Natural killer cell (primary cell): ENCODE measurements around the gene AP3S2. TPM values are rescaled to one million over a fixed set of nuclear protein-coding genes. Genes with fewer than 3 reads are reported as not detected.
A peak's percentile ranks its signal among the peaks of the same experiment; 100 is the strongest.
"Not testable (repeated sequence)": the region's sequence is repeated elsewhere in the genome, so short reads cannot be mapped to it uniquely, and the experiment has no call there.

Experiments
- ATAC-seq, 3 donors: fragments of 150-1000 bp in 2 of 3; fragments of 200-7000 bp in 1 of 3; cut with Tn5 transposase; 1 replicate in 1 of 3; 2 replicates in 2 of 3; pipeline ENCODE4 v1.10.0; 2021; ENCODE audit warnings: mild to moderate bottlenecking in 2 of 3, moderate library complexity in 2 of 3
- DNase-seq, 2 donors: peaks; one replicate each; pipeline versions ENCODE4 v3.0.0 to v3.0.0-alpha.2; 2013 to 2021; ENCODE audit warnings: mixed read lengths in 1 of 2
- H3K27ac ChIP-seq: one replicate; pipeline ENCODE4 v1.5.1; 2013; ENCODE audit warnings: mild to moderate bottlenecking, low read length
- H3K27me3 ChIP-seq: one replicate; pipeline ENCODE4 v1.6.1; 2013; ENCODE audit warnings: low read length; ENCODE audit not compliant: control insufficient read depth, insufficient read depth
- H3K36me3 ChIP-seq: one replicate; pipeline ENCODE4 v1.6.1; 2013; ENCODE audit warnings: low read length; ENCODE audit not compliant: control insufficient read depth, insufficient read depth
- H3K4me1 ChIP-seq: one replicate; pipeline ENCODE4 v1.6.1; 2013; ENCODE audit warnings: low read length; ENCODE audit not compliant: control insufficient read depth, insufficient read depth
- H3K4me3 ChIP-seq: one replicate; pipeline ENCODE4 v1.5.1; 2013; ENCODE audit warnings: low read length
- H3K9me3 ChIP-seq: one replicate; pipeline ENCODE4 v1.6.1; 2013; ENCODE audit warnings: low read length; ENCODE audit not compliant: control insufficient read depth, insufficient read depth
- H3K27ac Mint-ChIP-seq, 2 donors: one replicate each; pipeline ENCODE4 v1.8.0; 2022; ENCODE audit warnings: mild to moderate bottlenecking in 2 of 2, mixed read lengths in 2 of 2, moderate library complexity in 1 of 2
- H3K27me3 Mint-ChIP-seq, 2 donors: one replicate each; pipeline ENCODE4 v1.8.0; 2022; ENCODE audit warnings: low read depth in 2 of 2, mixed read lengths in 2 of 2
- H3K36me3 Mint-ChIP-seq: one replicate; pipeline ENCODE4 v1.8.0; 2022; ENCODE audit warnings: mixed read lengths
- H3K4me1 Mint-ChIP-seq, 2 donors: one replicate each; pipeline ENCODE4 v1.8.0; 2022; ENCODE audit warnings: mixed read lengths in 2 of 2
- H3K4me3 Mint-ChIP-seq: one replicate; pipeline ENCODE4 v1.8.0; 2022; ENCODE audit warnings: mild to moderate bottlenecking, moderate library complexity, mixed read lengths
- H3K9me3 Mint-ChIP-seq, 2 donors: one replicate each; pipeline ENCODE4 v1.8.0; 2022; ENCODE audit warnings: mixed read lengths in 2 of 2
- WGBS: methylation state at CpG from one replicate; pipeline ENCODE4 v1.1.7; 2013; ENCODE audit warnings: missing lambda C conversion rate; ENCODE audit not compliant: insufficient coverage; 5-methylcytosine and 5-hydroxymethylcytosine counted together
- intact Hi-C: fragments of 100-400 bp; cut with micrococcal nuclease; formaldehyde crosslinking; loops from one replicate; pipeline ENCODE4 v1.14.2; 2022
- total RNA-seq, 4 donors: library from RNA; stranded (reverse); fragments of 120-200 nt in 1 of 4; gene quantifications; one replicate each; pipeline versions ENCODE4 v1.2.3 to v1.2.4, GENCODE V29; 2013 to 2022
- TF ChIP-seq, protein P1 (sequence below): fragments of 200-600 bp; IDR thresholded peaks from one replicate; pipeline ENCODE4 v1.8.0; 2022; ENCODE audit warnings: antibody characterized with exemption

Gene AP3S2
- total RNA-seq, 3 donors from 2014 or later (not counting 1 experiment from before 2014, with no cell fraction given): 28.4 to 38.2 (median 36.8) TPM

DNA sequence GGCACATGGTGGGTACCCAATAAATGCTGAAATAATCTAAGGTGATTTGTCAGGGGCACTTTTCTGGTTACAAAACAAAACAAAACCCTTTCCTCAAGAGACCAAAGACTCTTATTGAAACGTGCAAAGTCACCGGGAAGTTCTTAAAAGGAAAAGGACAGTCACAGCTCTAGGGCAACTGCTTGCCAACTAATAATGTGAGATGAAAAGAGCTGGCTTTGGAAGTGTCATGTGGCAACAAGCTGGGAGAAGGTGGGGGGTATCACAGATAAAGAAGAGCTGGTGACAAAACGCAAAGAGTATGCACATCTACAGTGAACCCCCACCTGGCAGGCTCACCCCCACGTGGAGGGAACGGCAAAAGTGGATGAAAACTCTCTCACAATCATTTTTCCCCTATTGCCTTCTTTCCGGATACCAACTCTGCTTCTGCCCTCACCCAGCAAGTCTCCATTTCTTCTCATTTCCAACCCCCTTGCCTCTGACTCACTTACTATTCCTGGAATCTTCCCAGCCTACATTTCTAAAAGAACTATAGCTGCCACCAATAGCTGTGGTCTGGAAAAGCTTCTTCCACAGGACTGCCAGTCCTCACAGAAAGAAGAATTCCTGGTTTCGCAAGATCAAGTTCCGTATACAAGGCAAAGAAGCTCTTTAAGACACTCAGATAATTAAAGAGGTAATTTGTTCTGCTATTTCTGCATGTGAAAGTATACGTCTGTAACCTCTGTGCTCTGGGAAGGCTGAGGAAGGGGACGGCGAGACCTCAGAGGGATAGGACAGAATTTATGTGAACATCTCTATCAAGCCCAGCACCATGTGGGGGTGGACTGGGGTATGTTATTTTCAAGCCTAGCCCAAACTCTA lies 57.3 kb downstream of the AP3S2 start:
- TF ChIP-seq, protein P1, sequence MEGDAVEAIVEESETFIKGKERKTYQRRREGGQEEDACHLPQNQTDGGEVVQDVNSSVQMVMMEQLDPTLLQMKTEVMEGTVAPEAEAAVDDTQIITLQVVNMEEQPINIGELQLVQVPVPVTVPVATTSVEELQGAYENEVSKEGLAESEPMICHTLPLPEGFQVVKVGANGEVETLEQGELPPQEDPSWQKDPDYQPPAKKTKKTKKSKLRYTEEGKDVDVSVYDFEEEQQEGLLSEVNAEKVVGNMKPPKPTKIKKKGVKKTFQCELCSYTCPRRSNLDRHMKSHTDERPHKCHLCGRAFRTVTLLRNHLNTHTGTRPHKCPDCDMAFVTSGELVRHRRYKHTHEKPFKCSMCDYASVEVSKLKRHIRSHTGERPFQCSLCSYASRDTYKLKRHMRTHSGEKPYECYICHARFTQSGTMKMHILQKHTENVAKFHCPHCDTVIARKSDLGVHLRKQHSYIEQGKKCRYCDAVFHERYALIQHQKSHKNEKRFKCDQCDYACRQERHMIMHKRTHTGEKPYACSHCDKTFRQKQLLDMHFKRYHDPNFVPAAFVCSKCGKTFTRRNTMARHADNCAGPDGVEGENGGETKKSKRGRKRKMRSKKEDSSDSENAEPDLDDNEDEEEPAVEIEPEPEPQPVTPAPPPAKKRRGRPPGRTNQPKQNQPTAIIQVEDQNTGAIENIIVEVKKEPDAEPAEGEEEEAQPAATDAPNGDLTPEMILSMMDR: no peak
- H3K4me1 Mint-ChIP-seq: peaks cover 0 to 11% of the 10 kb centered on the region in 2 donors
- H3K9me3 ChIP-seq: no peaks in the 10 kb centered on the region
- H3K27me3 Mint-ChIP-seq: no peaks in the 10 kb centered on the region
- H3K27me3 ChIP-seq: no peaks in the 10 kb centered on the region
- H3K36me3 Mint-ChIP-seq: no peaks in the 10 kb centered on the region
- no peak for ATAC-seq
- peaks cover 12% of the 10 kb centered on the region for H3K4me1 ChIP-seq
- no peak overlapping the region for H3K27ac ChIP-seq
- no peak overlapping the region for H3K4me3 ChIP-seq
- H3K36me3 ChIP-seq: peaks cover 40% of the 10 kb centered on the region
- peak overlapping the region in 1 of 2 donors; percentile 37 for H3K27ac Mint-ChIP-seq
- intact Hi-C loops: no loop called here
- no peak for DNase-seq
- H3K9me3 Mint-ChIP-seq: no peaks in the 10 kb centered on the region
- H3K4me3 Mint-ChIP-seq: no peak overlapping the region
- WGBS: 80% methylated on average over 9 of the region's 11 CpGs

DNA sequence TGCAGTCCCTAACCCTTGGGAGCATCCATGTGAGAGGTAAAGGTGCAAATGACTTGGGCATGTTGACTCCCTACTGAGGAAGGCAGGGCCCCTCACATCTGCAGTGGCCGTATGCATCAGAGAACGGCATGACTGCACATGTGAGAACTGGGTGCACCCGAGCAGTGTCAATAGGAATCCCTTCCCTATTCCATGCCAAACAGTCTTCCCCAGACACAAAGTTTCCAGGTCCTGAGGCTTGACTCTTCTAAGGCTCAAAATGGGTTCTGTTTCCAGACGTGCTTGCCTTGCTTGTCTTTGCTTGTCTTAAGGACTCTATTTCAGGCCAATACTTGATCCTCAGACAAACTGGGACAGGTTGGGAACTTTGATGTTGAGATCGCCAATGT lies 58.6 kb downstream of the AP3S2 start:
- ATAC-seq (no peak), DNase-seq (no peak)
- Mint-ChIP-seq H3K4me1 (peaks cover 0 to 15% of the 10 kb centered on the region in 2 donors), H3K27me3 (no peaks in the 10 kb centered on the region), H3K9me3 (no peaks in the 10 kb centered on the region), H3K27ac (no peak overlapping the region), H3K36me3 (no peaks in the 10 kb centered on the region), H3K4me3 (no peak overlapping the region)
- Histone ChIP-seq H3K27me3 (no peaks in the 10 kb centered on the region), H3K9me3 (no peaks in the 10 kb centered on the region), H3K4me1 (peaks cover 12% of the 10 kb centered on the region), H3K4me3 (no peak overlapping the region), H3K36me3 (peaks cover 40% of the 10 kb centered on the region), H3K27ac (no peak overlapping the region)
- intact Hi-C loops: no loop called here
- TF ChIP-seq, protein P1: no peak
- 98% methylated on average over 5 of the region's 5 CpGs for WGBS

DNA sequence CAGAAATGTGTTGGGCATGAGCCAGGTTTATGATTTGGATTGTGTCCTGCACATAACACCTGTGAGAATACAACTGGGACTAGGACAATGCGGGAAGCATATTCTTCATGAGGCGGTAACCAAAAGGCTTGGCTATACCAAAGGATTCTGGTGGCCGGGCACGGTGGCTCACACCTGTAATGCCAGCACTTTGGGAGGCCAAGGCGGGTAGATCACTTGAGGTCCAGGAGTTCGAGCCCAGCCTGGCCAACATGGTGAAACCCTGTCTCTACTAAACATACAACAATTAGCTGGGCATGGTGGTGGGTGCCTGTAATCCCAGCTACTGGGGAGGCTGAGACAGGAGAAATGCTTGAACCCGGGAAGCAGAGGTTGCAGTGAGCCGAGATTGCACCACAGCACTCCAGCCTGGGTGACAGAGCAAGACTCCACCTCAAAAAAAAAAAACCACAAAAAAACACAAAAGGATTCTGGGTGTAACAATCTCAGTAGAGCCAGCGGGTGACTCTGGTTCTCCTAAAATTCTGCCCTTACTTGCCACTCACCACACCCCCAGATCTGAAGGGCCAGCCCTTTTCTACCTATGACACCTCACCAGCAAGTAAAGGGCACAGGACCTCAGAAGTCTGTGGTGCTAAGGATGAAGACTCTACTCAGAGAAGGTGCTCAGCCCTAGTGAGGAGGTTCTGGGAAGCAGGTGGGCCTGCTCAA lies 59.2 kb downstream of the AP3S2 start:
- H3K27me3 Mint-ChIP-seq, H3K27me3 ChIP-seq, ATAC-seq, H3K27ac Mint-ChIP-seq, H3K27ac ChIP-seq, H3K4me3 ChIP-seq, H3K36me3 Mint-ChIP-seq, DNase-seq, H3K4me1 ChIP-seq, H3K4me3 Mint-ChIP-seq, H3K9me3 Mint-ChIP-seq, intact Hi-C loops, H3K9me3 ChIP-seq: not testable (repeated sequence)
- peaks cover 40% of the 10 kb centered on the region for H3K36me3 ChIP-seq
- H3K4me1 Mint-ChIP-seq: peaks cover 0 to 19% of the 10 kb centered on the region in 2 donors
- 90% methylated on average over 9 of the region's 9 CpGs for WGBS

DNA sequence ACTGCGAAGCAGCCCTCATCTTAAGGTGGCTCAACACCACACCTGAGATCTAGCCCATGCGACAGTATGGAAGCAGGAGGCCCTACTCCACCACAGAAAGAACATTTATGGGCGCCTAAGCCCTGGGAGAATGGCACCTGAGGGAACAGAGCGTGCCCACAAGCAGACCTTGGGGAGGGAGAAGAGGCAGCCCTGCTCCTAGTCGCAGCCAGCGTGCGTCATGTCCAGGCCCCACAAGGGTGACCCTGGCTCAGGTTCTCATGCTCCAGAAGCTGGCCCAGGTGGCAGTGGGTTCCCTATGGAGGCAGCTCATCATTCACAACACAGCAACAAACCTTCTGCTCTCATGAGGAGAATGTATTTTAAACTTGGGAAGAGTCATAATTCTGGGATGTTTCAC lies 59.8 kb downstream of the AP3S2 start:
- H3K36me3 ChIP-seq: peaks cover 40% of the 10 kb centered on the region
- peaks cover 10% of the 10 kb centered on the region for H3K4me1 ChIP-seq
- Mint-ChIP-seq H3K4me3 (no peak overlapping the region), H3K9me3 (no peaks in the 10 kb centered on the region), H3K4me1 (peaks cover 0 to 22% of the 10 kb centered on the region in 2 donors), H3K27me3 (no peaks in the 10 kb centered on the region), H3K36me3 (no peaks in the 10 kb centered on the region), H3K27ac (no peak overlapping the region)
- intact Hi-C loops: no loop called here
- ATAC-seq (no peak), DNase-seq (no peak)
- no peaks in the 10 kb centered on the region for H3K9me3 ChIP-seq
- no peaks in the 10 kb centered on the region for H3K27me3 ChIP-seq
- TF ChIP-seq, protein P1: no peak
- 98% methylated on average over 7 of the region's 7 CpGs for WGBS
- H3K4me3 ChIP-seq: no peak overlapping the region
- no peak overlapping the region for H3K27ac ChIP-seq
